Measurements from ENCODE around the gene MYOM3.
A peak's percentile ranks its signal among the peaks of the same experiment; 100 is the strongest.

Gene MYOM3

GRCh38 chr1:24081190-24081589, 30.7 kb downstream of the MYOM3 start:
- Histone ChIP-seq H2AFZ (ENCODE audit: low read depth, low read length) (no peak overlapping the region), H3K18ac (ENCODE audit: low read depth in 1 of 2, low read length in 2 of 2) (no peak overlapping the region), H3K27me3 (ENCODE audit: control insufficient read depth in 1 of 2, insufficient read depth in 1 of 2, low read length in 2 of 2) (peaks cover 16 to 33% of the 10 kb centered on the region in 2 experiments), H3K27ac (ENCODE audit: low read length, poor library complexity, severe bottlenecking) (no peak overlapping the region), H3K9me3 (ENCODE audit: control insufficient read depth, low read length) (no peaks in the 10 kb centered on the region), H4K91ac (ENCODE audit: low read length) (no peak overlapping the region), H3K14ac (ENCODE audit: low read length in 2 of 2) (no peak overlapping the region), H3K79me1 (replicated peaks; ENCODE audit: low read length, poor library complexity, severe bottlenecking) (no peaks in the 10 kb centered on the region), H2BK5ac (ENCODE audit: low read depth, low read length, poor library complexity, severe bottlenecking) (no peak overlapping the region), H3K23ac (ENCODE audit: low read length in 2 of 2) (peak overlapping the region in 1 of 2 experiments; percentile 74), H3K36me3 (ENCODE audit: control insufficient read depth in 1 of 2, insufficient read depth in 2 of 2, low read depth in 1 of 2, low read length in 2 of 2) (no peaks in the 10 kb centered on the region), H3K4me1 (ENCODE audit: control insufficient read depth, insufficient read depth, low read depth, low read length) (no peaks in the 10 kb centered on the region), H2AK5ac (ENCODE audit: low read length, severe bottlenecking) (no peak overlapping the region), H3K4me3 (ENCODE audit: insufficient read depth in 1 of 2, low read depth in 1 of 2, low read length in 2 of 2) (no peak overlapping the region), H2BK12ac (ENCODE audit: low read length in 2 of 2) (no peak overlapping the region), H4K8ac (ENCODE audit: low read length) (no peak overlapping the region), H3K4me2 (ENCODE audit: low read length, poor library complexity, severe bottlenecking) (no peak overlapping the region), H3K9ac (ENCODE audit: low read length) (no peak overlapping the region), H2BK15ac (ENCODE audit: low read depth, poor library complexity, severe bottlenecking) (no peak overlapping the region), H2BK120ac (ENCODE audit: low read depth, low read length) (no peak overlapping the region), H3K4ac (ENCODE audit: low read depth in 1 of 2, low read length in 2 of 2) (no peak overlapping the region)
- WGBS: 95% methylated on average over 6 of the region's 6 CpGs
- DNase-seq: no peak

GRCh38 chr1:24080131-24080530, 31.8 kb downstream of the MYOM3 start:
- Histone ChIP-seq H2AFZ (ENCODE audit: low read depth, low read length) (no peak overlapping the region), H3K79me1 (replicated peaks; ENCODE audit: low read length, poor library complexity, severe bottlenecking) (no peaks in the 10 kb centered on the region), H3K4me1 (ENCODE audit: control insufficient read depth, insufficient read depth, low read depth, low read length) (no peaks in the 10 kb centered on the region), H2BK15ac (ENCODE audit: low read depth, poor library complexity, severe bottlenecking) (no peak overlapping the region), H3K27me3 (ENCODE audit: control insufficient read depth in 1 of 2, insufficient read depth in 1 of 2, low read length in 2 of 2) (peaks cover 18 to 33% of the 10 kb centered on the region in 2 experiments), H3K9ac (ENCODE audit: low read length) (no peak overlapping the region), H3K4ac (ENCODE audit: low read depth in 1 of 2, low read length in 2 of 2) (no peak overlapping the region), H4K8ac (ENCODE audit: low read length) (peak overlapping the region; percentile 20), H3K4me2 (ENCODE audit: low read length, poor library complexity, severe bottlenecking) (no peak overlapping the region), H3K18ac (ENCODE audit: low read depth in 1 of 2, low read length in 2 of 2) (no peak overlapping the region), H3K36me3 (ENCODE audit: control insufficient read depth in 1 of 2, insufficient read depth in 2 of 2, low read depth in 1 of 2, low read length in 2 of 2) (no peaks in the 10 kb centered on the region), H3K23ac (ENCODE audit: low read length in 2 of 2) (no peak overlapping the region), H2BK12ac (ENCODE audit: low read length in 2 of 2) (no peak overlapping the region), H3K14ac (ENCODE audit: low read length in 2 of 2) (no peak overlapping the region), H2BK5ac (ENCODE audit: low read depth, low read length, poor library complexity, severe bottlenecking) (no peak overlapping the region), H3K27ac (ENCODE audit: low read length, poor library complexity, severe bottlenecking) (no peak overlapping the region), H2AK5ac (ENCODE audit: low read length, severe bottlenecking) (no peak overlapping the region), H3K4me3 (ENCODE audit: insufficient read depth in 1 of 2, low read depth in 1 of 2, low read length in 2 of 2) (no peak overlapping the region), H2BK120ac (ENCODE audit: low read depth, low read length) (no peak overlapping the region), H4K91ac (ENCODE audit: low read length) (no peak overlapping the region), H3K9me3 (ENCODE audit: control insufficient read depth, low read length) (no peaks in the 10 kb centered on the region)
- 91% methylated on average over 7 of the region's 10 CpGs for WGBS
- no peak for DNase-seq

- H2AK5ac ChIP-seq (ENCODE audit: low read length, severe bottlenecking): no peak overlapping the region
- H3K9me3 ChIP-seq (ENCODE audit: control insufficient read depth, low read length): no peaks in the 10 kb centered on the region
- no peak overlapping the region for H3K23ac ChIP-seq (ENCODE audit: low read length in 2 of 2)
- H3K4ac ChIP-seq (ENCODE audit: low read depth in 1 of 2, low read length in 2 of 2): no peak overlapping the region
- no peak overlapping the region for H2BK5ac ChIP-seq (ENCODE audit: low read depth, low read length, poor library complexity, severe bottlenecking)
- H3K27ac ChIP-seq (ENCODE audit: low read length, poor library complexity, severe bottlenecking): no peak overlapping the region
- H2BK15ac ChIP-seq (ENCODE audit: low read depth, poor library complexity, severe bottlenecking): no peak overlapping the region
- H3K4me2 ChIP-seq (ENCODE audit: low read length, poor library complexity, severe bottlenecking): no peak overlapping the region
- no peak for DNase-seq
- no peaks in the 10 kb centered on the region for H3K79me1 ChIP-seq (replicated peaks; ENCODE audit: low read length, poor library complexity, severe bottlenecking)
- no peaks in the 10 kb centered on the region for H3K4me1 ChIP-seq (ENCODE audit: control insufficient read depth, insufficient read depth, low read depth, low read length)
- no peak overlapping the region for H2BK120ac ChIP-seq (ENCODE audit: low read depth, low read length)
- H3K27me3 ChIP-seq (ENCODE audit: control insufficient read depth in 1 of 2, insufficient read depth in 1 of 2, low read length in 2 of 2): peaks cover 9 to 11% of the 10 kb centered on the region in 2 experiments
- no peaks in the 10 kb centered on the region for H3K36me3 ChIP-seq (ENCODE audit: control insufficient read depth in 1 of 2, insufficient read depth in 2 of 2, low read depth in 1 of 2, low read length in 2 of 2)
- H4K91ac ChIP-seq (ENCODE audit: low read length): no peak overlapping the region
- no peak overlapping the region for H3K9ac ChIP-seq (ENCODE audit: low read length)
- no peak overlapping the region for H4K8ac ChIP-seq (ENCODE audit: low read length)
- no peak overlapping the region for H2AFZ ChIP-seq (ENCODE audit: low read depth, low read length)
- WGBS: 85% methylated on average over 16 of the region's 16 CpGs
- no peak overlapping the region for H3K18ac ChIP-seq (ENCODE audit: low read depth in 1 of 2, low read length in 2 of 2)
- H3K4me3 ChIP-seq (ENCODE audit: insufficient read depth in 1 of 2, low read depth in 1 of 2, low read length in 2 of 2): no peak overlapping the region
- H3K14ac ChIP-seq (ENCODE audit: low read length in 2 of 2): no peak overlapping the region
- no peak overlapping the region for H2BK12ac ChIP-seq (ENCODE audit: low read length in 2 of 2)
Observed at GRCh38 chr1:24077278-24077978, 34.5 kb downstream of the MYOM3 start.

- H3K27me3 ChIP-seq (ENCODE audit: control insufficient read depth in 1 of 2, insufficient read depth in 1 of 2, low read length in 2 of 2): peaks cover 3 to 14% of the 10 kb centered on the region in 2 experiments
- no peaks in the 10 kb centered on the region for H3K79me1 ChIP-seq (replicated peaks; ENCODE audit: low read length, poor library complexity, severe bottlenecking)
- H3K27ac ChIP-seq (ENCODE audit: low read length, poor library complexity, severe bottlenecking): no peak overlapping the region
- no peaks in the 10 kb centered on the region for H3K9me3 ChIP-seq (ENCODE audit: control insufficient read depth, low read length)
- H4K91ac ChIP-seq (ENCODE audit: low read length): no peak overlapping the region
- no peak overlapping the region for H3K23ac ChIP-seq (ENCODE audit: low read length in 2 of 2)
- H3K14ac ChIP-seq (ENCODE audit: low read length in 2 of 2): no peak overlapping the region
- H2BK12ac ChIP-seq (ENCODE audit: low read length in 2 of 2): no peak overlapping the region
- no peak overlapping the region for H4K8ac ChIP-seq (ENCODE audit: low read length)
- 92% methylated on average over 8 of the region's 8 CpGs for WGBS
- no peak overlapping the region for H2BK120ac ChIP-seq (ENCODE audit: low read depth, low read length)
- no peak overlapping the region for H3K4me2 ChIP-seq (ENCODE audit: low read length, poor library complexity, severe bottlenecking)
- no peak for DNase-seq
- no peak overlapping the region for H3K9ac ChIP-seq (ENCODE audit: low read length)
- peaks cover 2% of the 10 kb centered on the region for H3K4me1 ChIP-seq (ENCODE audit: control insufficient read depth, insufficient read depth, low read depth, low read length)
- H2BK15ac ChIP-seq (ENCODE audit: low read depth, poor library complexity, severe bottlenecking): no peak overlapping the region
- H3K18ac ChIP-seq (ENCODE audit: low read depth in 1 of 2, low read length in 2 of 2): no peak overlapping the region
- no peak overlapping the region for H2AFZ ChIP-seq (ENCODE audit: low read depth, low read length)
- H2AK5ac ChIP-seq (ENCODE audit: low read length, severe bottlenecking): no peak overlapping the region
- H3K4ac ChIP-seq (ENCODE audit: low read depth in 1 of 2, low read length in 2 of 2): no peak overlapping the region
- H3K36me3 ChIP-seq (ENCODE audit: control insufficient read depth in 1 of 2, insufficient read depth in 2 of 2, low read depth in 1 of 2, low read length in 2 of 2): no peaks in the 10 kb centered on the region
- H3K4me3 ChIP-seq (ENCODE audit: insufficient read depth in 1 of 2, low read depth in 1 of 2, low read length in 2 of 2): no peak overlapping the region
- no peak overlapping the region for H2BK5ac ChIP-seq (ENCODE audit: low read depth, low read length, poor library complexity, severe bottlenecking)
Observed at GRCh38 chr1:24075946-24076345, 36.0 kb downstream of the MYOM3 start.
